ENCODE measurements around the gene ALDH1A3.
A peak's percentile ranks its signal among the peaks of the same experiment; 100 is the strongest.

Gene ALDH1A3

GRCh38 chr15:100878648-100879047, 983 bp upstream of the ALDH1A3 start:
- H3K4me1 ChIP-seq (ENCODE audit: control insufficient read depth, insufficient read depth, low read length) = no peaks in the 10 kb centered on the region
- H3K9ac ChIP-seq (ENCODE audit: low read length) = no peak overlapping the region
- H3K27ac ChIP-seq (ENCODE audit: low read depth, low read length) = no peak overlapping the region
- H3K36me3 ChIP-seq (ENCODE audit: control insufficient read depth, insufficient read depth, low read length) = no peaks in the 10 kb centered on the region
- H3K27me3 ChIP-seq (ENCODE audit: control insufficient read depth, insufficient read depth, low read length) = peaks cover 14% of the 10 kb centered on the region
- H3K4me3 ChIP-seq (ENCODE audit: low read length) = peak overlapping the region; percentile 51

- peak overlapping the region; percentile 51 for H3K4me3 ChIP-seq (ENCODE audit: low read length)
- peaks cover 14% of the 10 kb centered on the region for H3K27me3 ChIP-seq (ENCODE audit: control insufficient read depth, insufficient read depth, low read length)
These were observed 569 bp upstream of the ALDH1A3 start for GRCh38 chr15:100879061-100879463.

GRCh38 chr15:100880139-100880896, 687 bp downstream of the ALDH1A3 start:
- Histone ChIP-seq H3K9ac (ENCODE audit: low read length) (no peak overlapping the region), H3K27ac (ENCODE audit: low read depth, low read length) (peak overlapping the region; percentile 8), H3K36me3 (ENCODE audit: control insufficient read depth, insufficient read depth, low read length) (no peaks in the 10 kb centered on the region), H3K4me3 (ENCODE audit: low read length) (peak overlapping the region; percentile 40), H3K27me3 (ENCODE audit: control insufficient read depth, insufficient read depth, low read length) (peaks cover 14% of the 10 kb centered on the region), H3K4me1 (ENCODE audit: control insufficient read depth, insufficient read depth, low read length) (no peaks in the 10 kb centered on the region)

More at GRCh38 chr15:100879061-100879463, 569 bp upstream of the ALDH1A3 start:
- Histone ChIP-seq H3K27ac (ENCODE audit: low read depth, low read length) (no peak overlapping the region), H3K9ac (ENCODE audit: low read length) (no peak overlapping the region), H3K4me1 (ENCODE audit: control insufficient read depth, insufficient read depth, low read length) (no peaks in the 10 kb centered on the region), H3K36me3 (ENCODE audit: control insufficient read depth, insufficient read depth, low read length) (no peaks in the 10 kb centered on the region)

GRCh38 chr15:100880897-100881242, 1.2 kb downstream of the ALDH1A3 start:
- Histone ChIP-seq H3K4me1 (ENCODE audit: control insufficient read depth, insufficient read depth, low read length) (no peaks in the 10 kb centered on the region), H3K4me3 (ENCODE audit: low read length) (peak overlapping the region; percentile 40), H3K27ac (ENCODE audit: low read depth, low read length) (no peak overlapping the region), H3K27me3 (ENCODE audit: control insufficient read depth, insufficient read depth, low read length) (peaks cover 14% of the 10 kb centered on the region), H3K36me3 (ENCODE audit: control insufficient read depth, insufficient read depth, low read length) (no peaks in the 10 kb centered on the region), H3K9ac (ENCODE audit: low read length) (no peak overlapping the region)

- Histone ChIP-seq H3K4me1 (ENCODE audit: control insufficient read depth, insufficient read depth, low read length) (no peaks in the 10 kb centered on the region), H3K27ac (ENCODE audit: low read depth, low read length) (peak overlapping the region; percentile 22), H3K27me3 (ENCODE audit: control insufficient read depth, insufficient read depth, low read length) (peaks cover 14% of the 10 kb centered on the region), H3K4me3 (ENCODE audit: low read length) (no peak overlapping the region), H3K9ac (ENCODE audit: low read length) (no peak overlapping the region), H3K36me3 (ENCODE audit: control insufficient read depth, insufficient read depth, low read length) (no peaks in the 10 kb centered on the region)
These were observed 2.1 kb downstream of the ALDH1A3 start for GRCh38 chr15:100881573-100882336.

GRCh38 chr15:100885116-100885515, 5.5 kb downstream of the ALDH1A3 start:
- H3K27me3 ChIP-seq (ENCODE audit: control insufficient read depth, insufficient read depth, low read length) = peaks cover 6% of the 10 kb centered on the region
- H3K4me3 ChIP-seq (ENCODE audit: low read length) = no peak overlapping the region
- H3K4me1 ChIP-seq (ENCODE audit: control insufficient read depth, insufficient read depth, low read length) = peaks cover 7% of the 10 kb centered on the region
- no peaks in the 10 kb centered on the region for H3K36me3 ChIP-seq (ENCODE audit: control insufficient read depth, insufficient read depth, low read length)
- H3K27ac ChIP-seq (ENCODE audit: low read depth, low read length) = no peak overlapping the region
- H3K9ac ChIP-seq (ENCODE audit: low read length) = no peak overlapping the region

GRCh38 chr15:100885811-100886210, 6.2 kb downstream of the ALDH1A3 start:
- Histone ChIP-seq H3K4me1 (ENCODE audit: control insufficient read depth, insufficient read depth, low read length) (peaks cover 7% of the 10 kb centered on the region), H3K9ac (ENCODE audit: low read length) (no peak overlapping the region), H3K36me3 (ENCODE audit: control insufficient read depth, insufficient read depth, low read length) (no peaks in the 10 kb centered on the region), H3K4me3 (ENCODE audit: low read length) (no peak overlapping the region), H3K27ac (ENCODE audit: low read depth, low read length) (no peak overlapping the region), H3K27me3 (ENCODE audit: control insufficient read depth, insufficient read depth, low read length) (peaks cover 6% of the 10 kb centered on the region)

- Histone ChIP-seq H3K4me3 (ENCODE audit: low read length) (no peak overlapping the region), H3K36me3 (ENCODE audit: control insufficient read depth, insufficient read depth, low read length) (no peaks in the 10 kb centered on the region), H3K27ac (ENCODE audit: low read depth, low read length) (no peak overlapping the region), H3K27me3 (ENCODE audit: control insufficient read depth, insufficient read depth, low read length) (no peaks in the 10 kb centered on the region), H3K9ac (ENCODE audit: low read length) (no peak overlapping the region), H3K4me1 (ENCODE audit: control insufficient read depth, insufficient read depth, low read length) (peaks cover 7% of the 10 kb centered on the region)
These were observed 7.7 kb downstream of the ALDH1A3 start for GRCh38 chr15:100887211-100887913.

- Histone ChIP-seq H3K9ac (ENCODE audit: low read length) (no peak overlapping the region), H3K27me3 (ENCODE audit: control insufficient read depth, insufficient read depth, low read length) (no peaks in the 10 kb centered on the region), H3K4me3 (ENCODE audit: low read length) (no peak overlapping the region), H3K27ac (ENCODE audit: low read depth, low read length) (peak overlapping the region; percentile 6), H3K4me1 (ENCODE audit: control insufficient read depth, insufficient read depth, low read length) (peaks cover 7% of the 10 kb centered on the region), H3K36me3 (ENCODE audit: control insufficient read depth, insufficient read depth, low read length) (no peaks in the 10 kb centered on the region)
These were observed 9.9 kb downstream of the ALDH1A3 start for GRCh38 chr15:100889385-100890050.

- Histone ChIP-seq H3K27ac (ENCODE audit: low read depth, low read length) (peak overlapping the region; percentile 6), H3K27me3 (ENCODE audit: control insufficient read depth, insufficient read depth, low read length) (no peaks in the 10 kb centered on the region), H3K9ac (ENCODE audit: low read length) (no peak overlapping the region), H3K4me3 (ENCODE audit: low read length) (no peak overlapping the region), H3K36me3 (ENCODE audit: control insufficient read depth, insufficient read depth, low read length) (no peaks in the 10 kb centered on the region), H3K4me1 (ENCODE audit: control insufficient read depth, insufficient read depth, low read length) (peaks cover 7% of the 10 kb centered on the region)
These were observed 10.6 kb downstream of the ALDH1A3 start for GRCh38 chr15:100890051-100890720.

GRCh38 chr15:100890850-100891249, 11.2 kb downstream of the ALDH1A3 start:
- H3K4me1 ChIP-seq (ENCODE audit: control insufficient read depth, insufficient read depth, low read length) = peaks cover 7% of the 10 kb centered on the region
- no peaks in the 10 kb centered on the region for H3K36me3 ChIP-seq (ENCODE audit: control insufficient read depth, insufficient read depth, low read length)
- H3K27me3 ChIP-seq (ENCODE audit: control insufficient read depth, insufficient read depth, low read length) = no peaks in the 10 kb centered on the region
- no peak overlapping the region for H3K4me3 ChIP-seq (ENCODE audit: low read length)
- H3K27ac ChIP-seq (ENCODE audit: low read depth, low read length) = no peak overlapping the region
- no peak overlapping the region for H3K9ac ChIP-seq (ENCODE audit: low read length)

Data from rectal smooth muscle tissue (tissue), 1 donor.